ENCODE measurements around the gene FREM2.

DNA sequence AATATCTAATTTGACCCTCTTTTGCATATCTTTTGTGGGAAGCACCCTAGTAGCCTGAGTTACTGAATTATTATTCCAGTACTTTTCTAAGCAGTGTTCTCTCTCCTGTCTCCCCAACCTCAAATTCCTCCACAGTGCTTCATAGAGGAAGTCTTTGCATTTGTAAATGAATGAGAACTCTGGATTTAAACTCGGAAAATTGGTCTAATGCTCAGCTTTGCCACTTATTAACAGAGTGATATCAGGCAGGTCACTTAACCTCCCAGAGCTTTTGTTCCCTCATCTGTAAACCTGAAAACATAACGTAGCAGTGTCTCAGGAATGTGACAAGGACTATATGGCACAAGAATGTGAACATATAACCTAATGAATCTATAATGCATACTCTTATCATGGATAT lies 26.2 kb downstream of the FREM2 start:
- TF ChIP-seq CTCF (IDR thresholded peaks at IDR 0.05) (no peak), POLR2A (IDR thresholded peaks at IDR 0.05) (no peak)

Measured in testis (tissue), 2 donors.